GM10266 (cell line): ENCODE data around the gene ABCA6.

ENCODE experiments used
- DNase-seq: peaks from one replicate; pipeline ENCODE4 v3.0.0; 2012; ENCODE audit errors: extremely low spot score
- TF ChIP-seq, protein P1 (sequence below): IDR thresholded peaks from 2 replicates; pipeline ENCODE4 v1.5.1; 2012; ENCODE audit warnings: mild to moderate bottlenecking, low read depth; ENCODE audit not compliant: control insufficient read depth, insufficient read depth; ENCODE audit errors: missing control alignments

Gene ABCA6

DNA sequence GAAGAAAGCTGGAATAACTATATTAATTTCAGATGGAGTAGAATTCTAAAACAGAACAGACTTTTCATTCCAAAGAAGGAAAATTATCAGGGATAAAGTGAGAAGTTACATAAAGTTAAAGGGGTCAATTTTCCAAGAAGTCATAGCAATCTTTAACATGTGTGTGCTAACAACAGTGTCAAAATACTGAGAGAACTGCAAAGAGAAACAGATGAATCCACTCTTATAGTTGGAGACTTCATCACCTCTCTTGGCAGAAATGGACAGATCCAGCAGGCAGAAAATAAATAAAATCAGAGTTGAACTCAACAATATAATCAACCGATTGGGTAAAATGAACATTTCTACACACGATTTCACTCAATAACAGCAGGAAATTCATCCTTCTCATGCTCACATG, 86.4 kb downstream of the ABCA6 start:
- no peak for DNase-seq
- TF ChIP-seq, protein P1, sequence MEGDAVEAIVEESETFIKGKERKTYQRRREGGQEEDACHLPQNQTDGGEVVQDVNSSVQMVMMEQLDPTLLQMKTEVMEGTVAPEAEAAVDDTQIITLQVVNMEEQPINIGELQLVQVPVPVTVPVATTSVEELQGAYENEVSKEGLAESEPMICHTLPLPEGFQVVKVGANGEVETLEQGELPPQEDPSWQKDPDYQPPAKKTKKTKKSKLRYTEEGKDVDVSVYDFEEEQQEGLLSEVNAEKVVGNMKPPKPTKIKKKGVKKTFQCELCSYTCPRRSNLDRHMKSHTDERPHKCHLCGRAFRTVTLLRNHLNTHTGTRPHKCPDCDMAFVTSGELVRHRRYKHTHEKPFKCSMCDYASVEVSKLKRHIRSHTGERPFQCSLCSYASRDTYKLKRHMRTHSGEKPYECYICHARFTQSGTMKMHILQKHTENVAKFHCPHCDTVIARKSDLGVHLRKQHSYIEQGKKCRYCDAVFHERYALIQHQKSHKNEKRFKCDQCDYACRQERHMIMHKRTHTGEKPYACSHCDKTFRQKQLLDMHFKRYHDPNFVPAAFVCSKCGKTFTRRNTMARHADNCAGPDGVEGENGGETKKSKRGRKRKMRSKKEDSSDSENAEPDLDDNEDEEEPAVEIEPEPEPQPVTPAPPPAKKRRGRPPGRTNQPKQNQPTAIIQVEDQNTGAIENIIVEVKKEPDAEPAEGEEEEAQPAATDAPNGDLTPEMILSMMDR = no peak

DNA sequence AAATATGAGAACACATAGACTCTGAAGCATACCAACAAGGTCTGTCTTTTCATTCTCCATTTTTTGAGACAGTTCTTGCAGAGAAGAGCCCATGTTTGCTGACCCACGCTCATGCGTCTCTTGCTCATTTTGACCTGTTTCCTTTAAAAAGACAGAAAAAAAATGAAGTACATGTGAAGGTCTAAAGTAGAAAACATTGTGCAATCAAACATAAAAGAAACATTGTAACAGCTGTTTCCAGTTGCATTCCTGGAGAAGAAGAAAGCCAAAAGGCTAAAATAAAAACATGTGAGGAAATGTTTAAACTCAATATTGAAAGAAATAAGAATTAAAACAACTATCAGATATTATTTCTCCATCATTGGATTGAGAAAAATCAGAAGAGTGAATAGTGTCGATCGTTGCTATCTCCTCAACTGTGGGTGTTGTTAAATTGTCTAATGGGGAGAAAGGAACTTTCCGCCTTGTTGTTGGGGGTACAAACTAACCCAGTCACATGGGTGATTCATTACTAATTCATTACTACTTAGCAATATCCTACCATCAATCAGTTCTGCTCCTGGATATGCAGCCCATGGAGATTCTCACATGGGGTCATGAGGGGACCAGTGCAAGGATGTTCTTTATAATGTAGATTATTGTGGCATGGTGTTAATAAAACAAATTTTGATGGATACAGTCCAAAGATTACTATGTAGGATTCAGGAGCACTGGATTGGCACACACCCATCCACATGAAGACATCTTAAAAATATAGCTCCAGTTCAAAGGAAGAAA, 90.5 kb downstream of the ABCA6 start:
- no peak for DNase-seq

DNA sequence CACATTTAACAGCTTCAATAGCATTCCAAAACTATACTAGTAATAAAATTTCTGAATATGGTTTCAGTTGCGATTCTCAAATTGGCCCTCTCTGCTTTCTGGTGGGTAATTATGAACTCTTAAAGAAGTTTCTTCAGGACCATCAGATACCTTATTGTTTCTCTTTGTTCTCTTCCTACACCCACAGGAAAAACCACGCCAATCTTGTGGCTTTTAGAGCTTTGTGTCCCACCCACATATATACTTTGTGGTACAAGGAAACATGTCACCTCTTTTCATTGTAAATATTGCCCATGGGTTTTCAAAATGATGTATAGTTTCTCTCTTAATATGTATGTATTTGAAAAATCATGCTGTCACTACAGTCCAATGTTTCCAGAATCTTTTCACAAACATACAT, 93.1 kb downstream of the ABCA6 start:
- no peak for DNase-seq
- TF ChIP-seq, protein P1 = no peak

More for the DNA sequence above, 90.5 kb downstream of the ABCA6 start:
- TF ChIP-seq, protein P1 = no peak

DNA sequence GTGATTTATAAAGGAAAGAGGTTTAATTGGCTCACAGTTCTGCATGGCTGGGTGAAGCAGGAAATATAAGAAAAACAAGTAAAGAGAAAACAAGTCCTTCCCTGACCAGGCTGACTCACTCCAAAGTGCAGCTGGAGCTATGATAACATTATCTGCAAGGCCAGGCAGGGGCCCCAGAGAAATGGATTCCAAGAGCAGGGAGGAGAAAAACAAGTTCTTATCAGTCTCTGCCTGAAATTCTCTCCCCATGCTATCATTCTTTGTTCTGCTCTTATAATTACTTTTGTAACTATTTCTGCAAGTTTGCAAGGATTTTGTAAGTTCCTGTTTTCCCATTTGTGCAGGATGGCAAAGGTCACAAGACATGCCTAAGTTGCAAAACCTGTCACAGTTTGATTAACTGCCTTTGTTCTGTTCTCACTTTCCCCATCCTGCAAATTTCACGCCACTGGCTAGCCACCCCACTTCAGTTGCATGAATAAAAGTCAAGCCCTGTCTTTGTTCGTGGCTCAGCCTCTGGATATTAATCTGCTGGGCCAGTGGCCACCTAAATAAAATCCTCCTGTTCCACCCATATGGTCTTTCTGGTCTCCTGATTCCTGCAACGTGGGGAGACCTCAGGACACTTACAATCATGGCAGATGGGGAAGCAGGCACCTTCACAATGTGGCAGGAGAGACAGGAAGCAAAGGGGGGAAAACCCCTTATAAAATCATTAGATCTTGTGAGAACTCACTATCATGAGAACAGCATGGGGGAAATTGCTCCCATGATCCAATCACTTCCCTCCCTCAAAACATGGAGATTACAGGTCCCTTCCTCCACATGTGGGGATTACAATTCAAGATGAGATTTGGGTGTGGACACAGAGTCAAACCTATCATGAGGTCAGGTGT, 94.1 kb downstream of the ABCA6 start:
- TF ChIP-seq, protein P1 = no peak

DNA sequence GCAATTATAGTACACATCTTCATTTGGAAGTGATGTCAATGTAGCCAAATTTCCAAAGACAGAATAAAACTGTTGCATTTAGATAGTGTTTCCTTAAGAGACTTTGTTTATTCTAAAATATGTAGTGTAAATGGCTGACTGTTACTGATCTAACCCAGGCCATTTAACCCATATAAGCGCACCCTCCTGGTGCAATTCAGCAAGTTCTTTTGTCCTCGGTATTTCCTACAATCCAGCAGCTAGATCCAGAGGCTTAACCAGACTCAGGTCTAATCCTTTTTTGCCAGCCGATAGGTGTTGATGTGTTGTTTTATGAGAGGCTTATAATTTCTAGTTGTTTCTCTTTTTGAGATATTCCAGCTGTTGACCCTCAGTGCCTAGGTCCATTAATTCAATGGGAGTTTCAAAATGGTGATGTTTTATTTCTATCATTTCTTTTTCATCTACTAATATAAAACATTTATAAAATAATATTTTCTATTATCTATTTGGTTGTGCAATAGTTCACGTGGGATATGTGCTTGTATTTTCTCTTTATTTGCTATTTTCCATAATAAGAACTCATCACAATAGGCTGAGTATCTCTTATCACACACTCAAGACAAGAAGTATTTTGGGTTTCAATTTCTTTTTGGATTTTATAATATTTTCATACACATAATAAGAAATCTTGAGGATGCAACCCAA, 95.4 kb downstream of the ABCA6 start:
- no peak for DNase-seq
- TF ChIP-seq, protein P1 = no peak

More for the DNA sequence above, 94.1 kb downstream of the ABCA6 start:
- DNase-seq = no peak

DNA sequence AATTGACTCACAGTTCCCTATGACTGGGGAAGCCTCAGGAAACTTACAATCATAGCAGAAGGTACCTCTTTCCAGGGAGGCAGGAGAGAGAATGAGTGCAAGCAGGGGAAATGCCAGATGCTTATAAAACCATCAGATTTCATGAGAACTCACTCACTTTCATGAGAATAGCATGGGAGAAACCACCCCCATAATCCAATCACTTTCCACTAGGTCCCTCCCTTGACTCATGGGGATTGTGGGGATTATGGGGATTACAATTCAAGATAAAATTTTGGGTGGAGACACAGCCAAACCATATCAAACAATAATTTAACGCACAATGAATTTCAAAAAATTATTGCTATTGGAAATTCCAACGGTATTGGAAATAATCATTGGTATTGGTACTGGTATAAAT, 96.0 kb downstream of the ABCA6 start:
- no peak for DNase-seq
- TF ChIP-seq, protein P1 = no peak

DNA sequence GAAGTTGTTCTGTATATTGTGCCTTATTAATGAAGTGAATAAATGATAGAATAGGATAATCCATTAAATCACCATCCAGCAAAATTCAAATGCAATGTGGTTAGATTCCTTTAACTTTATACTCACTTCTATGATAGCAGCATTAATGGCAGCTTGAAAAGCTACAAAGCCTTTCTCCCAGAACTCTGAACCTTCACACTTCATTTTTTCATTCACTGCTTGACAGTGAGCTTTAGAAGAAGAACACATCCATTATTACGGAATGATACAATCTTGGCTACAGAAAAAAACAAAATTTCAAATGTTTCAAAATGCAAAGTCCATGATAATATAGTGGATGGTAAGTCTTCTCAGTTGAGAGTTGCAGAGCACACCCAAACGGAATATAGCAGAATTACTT, 97.3 kb downstream of the ABCA6 start:
- no peak for DNase-seq
- TF ChIP-seq, protein P1 = no peak
